H1 (cell line): ENCODE measurements around the gene YEATS2. TPM values are rescaled to one million over a fixed set of nuclear protein-coding genes. Genes with fewer than 3 reads are reported as not detected.

Experiments
- CTCF ChIA-PET: fragments of 300-600 bp; sonication (Branson Sonifier 250); formaldehyde crosslinking; loops from one replicate; lab custom pipeline; 2021; ENCODE audit not compliant: partially characterized antibody; lab: Charles Lee
- POLR2A ChIA-PET: fragments of 300-600 bp; sonication (Branson Sonifier 250); formaldehyde crosslinking; loops from one replicate; lab custom pipeline; 2021; ENCODE audit warnings: inconsistent platforms; ENCODE audit not compliant: partially characterized antibody; lab: Charles Lee
- DNase-seq, 2 experiments: peaks; one replicate each; pipeline versions ENCODE4 v3.0.0 to v3.0.0-alpha.2; 2010 to 2022; ENCODE audit warnings: low spot score in 2 of 2, low read depth in 1 of 2, mixed read lengths in 1 of 2
- FAIRE-seq: peaks from 2 replicates; lab custom pipeline; 2011; peaks lifted over from hg19 to GRCh38; lab: Jason Lieb, UNC
- H2AFZ ChIP-seq: 2 replicates; pipeline ENCODE4 v1.8.1; 2012; ENCODE audit warnings: low read length, inconsistent platforms
- H2AK5ac ChIP-seq: 2 replicates; pipeline ENCODE4 v1.6.1; 2013; ENCODE audit warnings: low read depth, low read length
- H2BK120ac ChIP-seq: replicated peaks from 2 replicates; pipeline ENCODE3; 2013; ENCODE audit warnings: low read depth, low read length, inconsistent platforms
- H2BK12ac ChIP-seq: 2 replicates; pipeline ENCODE4 v1.6.1; 2013; ENCODE audit warnings: low read depth, low read length
- H2BK15ac ChIP-seq: 2 replicates; pipeline ENCODE4 v1.6.1; 2013; ENCODE audit warnings: low read length
- H2BK20ac ChIP-seq: 2 replicates; pipeline ENCODE4 v1.6.1; 2013; ENCODE audit warnings: low read length
- H2BK5ac ChIP-seq: 2 replicates; pipeline ENCODE4 v1.6.1; 2013; ENCODE audit warnings: low read depth, low read length
- H3K14ac ChIP-seq: 2 replicates; pipeline ENCODE4 v1.6.1; 2013; ENCODE audit warnings: inconsistent platforms; ENCODE audit not compliant: insufficient read length
- H3K18ac ChIP-seq: 2 replicates; pipeline ENCODE4 v1.6.1; 2013; ENCODE audit warnings: low read length; ENCODE audit errors: extremely low read depth
- H3K23ac ChIP-seq: 2 replicates; pipeline ENCODE4 v1.6.1; 2013; ENCODE audit warnings: inconsistent platforms; ENCODE audit not compliant: insufficient read length
- H3K23me2 ChIP-seq: 2 replicates; pipeline ENCODE4 v1.6.1; 2013; ENCODE audit warnings: low read depth, low read length
- H3K27ac ChIP-seq: 2 replicates; pipeline ENCODE4 v1.6.1; 2011; ENCODE audit warnings: low read depth, low read length, inconsistent platforms
- H3K27me3 ChIP-seq, 4 experiments: replicated peaks in 1 of 4; 1 replicate in 1 of 4; 2 replicates in 3 of 4; pipeline versions ENCODE4 v1.6.1 to v1.8.1; 2011 to 2013; ENCODE audit warnings: low read length in 3 of 4, mild to moderate bottlenecking in 3 of 4, inconsistent platforms in 2 of 4, mixed read lengths in 2 of 4, moderate library complexity in 1 of 4; ENCODE audit not compliant: control insufficient read depth in 3 of 4, insufficient read depth in 3 of 4; ENCODE audit errors: extremely low read depth in 1 of 4
- H3K36me3 ChIP-seq, 4 experiments: 2 replicates each; pipeline versions ENCODE4 v1.6.1 to v1.8.1; 2011 to 2013; ENCODE audit warnings: mild to moderate bottlenecking in 4 of 4, low read length in 3 of 4, moderate library complexity in 2 of 4, control low read depth in 1 of 4, inconsistent platforms in 1 of 4; ENCODE audit not compliant: insufficient read depth in 4 of 4, control insufficient read depth in 2 of 4
- H3K4ac ChIP-seq: replicated peaks from 2 replicates; pipeline ENCODE3; 2013; ENCODE audit warnings: low read length, low read depth, mixed read lengths, inconsistent platforms; ENCODE audit not compliant: insufficient read length
- H3K4me1 ChIP-seq, 4 experiments: replicated peaks in 1 of 4; 1 replicate in 1 of 4; 2 replicates in 3 of 4; pipeline versions ENCODE4 v1.6.1 to v1.8.1; 2011 to 2013; ENCODE audit warnings: low read length in 3 of 4, inconsistent platforms in 2 of 4, mixed read lengths in 1 of 4; ENCODE audit not compliant: insufficient read depth in 4 of 4, control insufficient read depth in 3 of 4
- H3K4me2 ChIP-seq, 2 experiments: 2 replicates each; pipeline versions ENCODE4 v1.6.1 to v1.8.1; 2011 to 2013; ENCODE audit warnings: low read depth in 2 of 2, low read length in 2 of 2, control low read depth in 1 of 2, inconsistent platforms in 1 of 2, mild to moderate bottlenecking in 1 of 2; ENCODE audit not compliant: insufficient read depth in 1 of 2
- H3K4me3 ChIP-seq, 4 experiments: fragments of 200-600, 300-600 bp in 1 of 4; sonication (generic), shearing (Covaris generic), sonication (Bioruptor Twin) in 1 of 4; 2 replicates each; pipeline versions ENCODE4 v1.5.1 to v1.8.1; 2011 to 2016; ENCODE audit warnings: low read length in 4 of 4, low read depth in 3 of 4, control low read depth in 2 of 4, inconsistent platforms in 2 of 4, mild to moderate bottlenecking in 2 of 4, mixed read lengths in 1 of 4, moderate library complexity in 1 of 4; ENCODE audit not compliant: insufficient read depth in 2 of 4; ENCODE audit errors: extremely low read depth in 1 of 4
- H3K56ac ChIP-seq: replicated peaks from 2 replicates; pipeline ENCODE3; 2013; ENCODE audit warnings: low read depth, mild to moderate bottlenecking, mixed read lengths, low read length, inconsistent platforms; ENCODE audit not compliant: insufficient read length
- H3K79me1 ChIP-seq: 2 replicates; pipeline ENCODE4 v1.6.1; 2013; ENCODE audit warnings: low read depth, low read length, control low read depth
- H3K79me2 ChIP-seq, 2 experiments: 2 replicates each; pipeline versions ENCODE4 v1.6.1 to v1.8.1; 2012 to 2013; ENCODE audit warnings: low read length in 2 of 2, mild to moderate bottlenecking in 2 of 2, inconsistent platforms in 1 of 2; ENCODE audit not compliant: insufficient read depth in 2 of 2, control insufficient read depth in 1 of 2
- H3K9ac ChIP-seq, 4 experiments: replicated peaks in 1 of 4; 1 replicate in 1 of 4; 2 replicates in 3 of 4; pipeline versions ENCODE4 v1.6.1 to v1.8.1; 2011 to 2013; ENCODE audit warnings: low read depth in 3 of 4, low read length in 3 of 4, control low read depth in 2 of 4, mild to moderate bottlenecking in 2 of 4, moderate library complexity in 2 of 4, inconsistent platforms in 1 of 4; ENCODE audit errors: extremely low read depth in 1 of 4
- H3K9me3 ChIP-seq, 2 experiments: 2 replicates each; pipeline versions ENCODE4 v1.6.1 to v1.8.1; 2012 to 2013; ENCODE audit warnings: mild to moderate bottlenecking in 2 of 2, moderate library complexity in 2 of 2, control low read depth in 1 of 2, inconsistent platforms in 1 of 2, low read depth in 1 of 2, low read length in 1 of 2, mixed read lengths in 1 of 2; ENCODE audit not compliant: insufficient read depth in 2 of 2
- H4K20me1 ChIP-seq, 2 experiments: replicated peaks in 1 of 2; 2 replicates each; pipeline versions ENCODE3 to v1.8.1; 2011 to 2013; ENCODE audit warnings: inconsistent platforms in 2 of 2, low read length in 2 of 2, mild to moderate bottlenecking in 1 of 2; ENCODE audit not compliant: insufficient read depth in 2 of 2, control insufficient read depth in 1 of 2
- H4K5ac ChIP-seq: 2 replicates; pipeline ENCODE4 v1.6.1; 2013; ENCODE audit warnings: low read length, low read depth, mixed read lengths, inconsistent platforms; ENCODE audit not compliant: insufficient read length
- H4K8ac ChIP-seq: 2 replicates; pipeline ENCODE4 v1.8.0; 2013; ENCODE audit warnings: mild to moderate bottlenecking, moderate library complexity, low read length, inconsistent platforms; ENCODE audit not compliant: insufficient read depth; ENCODE audit errors: extremely low read depth
- H4K91ac ChIP-seq: replicated peaks from 2 replicates; pipeline ENCODE3; 2013; ENCODE audit warnings: low read length, mixed read lengths, inconsistent platforms; ENCODE audit not compliant: insufficient read length
- CHD1 ChIP-seq: IDR thresholded peaks from 2 replicates; pipeline ENCODE4 v1.6.1; 2012; ENCODE audit warnings: low read depth, low read length, improper control_type of control experiment
- EGR1 ChIP-seq: IDR thresholded peaks from 2 replicates; pipeline ENCODE4 v1.6.1; 2011; ENCODE audit warnings: low read depth, low read length, borderline replicate concordance
- GABPA ChIP-seq: IDR thresholded peaks from 2 replicates; pipeline ENCODE4 v1.6.1; 2011; ENCODE audit warnings: mild to moderate bottlenecking, low read length, moderate library complexity, borderline replicate concordance; ENCODE audit not compliant: insufficient read depth
- POLR2A ChIP-seq, 2 experiments: IDR thresholded peaks; 1 replicate in 1 of 2; 2 replicates in 1 of 2; pipeline ENCODE4 v1.6.1; 2011; ENCODE audit warnings: low read depth in 2 of 2, low read length in 2 of 2, mild to moderate bottlenecking in 2 of 2; ENCODE audit errors: control extremely low read depth in 1 of 2
- SP4 ChIP-seq: IDR thresholded peaks from 2 replicates; pipeline ENCODE4 v1.6.1; 2012; ENCODE audit warnings: low read length, inconsistent platforms
- TEAD4 ChIP-seq: IDR thresholded peaks from 2 replicates; pipeline ENCODE4 v1.6.1; 2012; ENCODE audit warnings: low read depth, low read length, inconsistent platforms, mixed read lengths
- WGBS, 2 experiments: shearing (Covaris generic) in 1 of 2; methylation state at CpG; one replicate each; pipeline versions ENCODE4 v1.1.6 to v1.1.7; 2013 to 2015; ENCODE audit warnings: low lambda C conversion rate in 2 of 2, mixed read lengths in 2 of 2, inconsistent platforms in 1 of 2, low coverage in 1 of 2, missing lambda C conversion rate in 1 of 2; ENCODE audit not compliant: insufficient replicate concordance in 2 of 2, insufficient coverage in 1 of 2, insufficient read length in 1 of 2; ENCODE audit errors: extremely low coverage in 1 of 2, missing lambda C conversion rate in 1 of 2; 5-methylcytosine and 5-hydroxymethylcytosine counted together
- polyA plus RNA-seq, 7 experiments: library from polyadenylated mRNA; depleted of rRNA in 3 of 7; stranded (reverse) in 5 of 7; unstranded in 2 of 7; fragments of >200 nt in 5 of 7; fragments of 200-250 nt in 2 of 7; gene quantifications; 1 replicate in 5 of 7; 2 replicates in 1 of 7; 4 replicates in 1 of 7; pipeline versions ENCODE4 v1.2.1 to v1.2.3, GENCODE V29; 2011 to 2013; ENCODE audit warnings: missing spikeins in 2 of 7, mixed read lengths in 2 of 7
- total RNA-seq: library from RNA; stranded (reverse); fragmentation: NEBNext Ultra II Directional; extraction: Animal tissue kit (Norgen Biotek cat#: 25700); gene quantifications from 2 replicates; pipeline ENCODE4 v1.2.1, GENCODE V29; 2021

Gene YEATS2
- total and polyA plus RNA-seq, 2 of the 8 experiments (the other 6 are each of a cell fraction or from before 2014, with no cell fraction given): 35.3 to 53.7 TPM

DNA sequence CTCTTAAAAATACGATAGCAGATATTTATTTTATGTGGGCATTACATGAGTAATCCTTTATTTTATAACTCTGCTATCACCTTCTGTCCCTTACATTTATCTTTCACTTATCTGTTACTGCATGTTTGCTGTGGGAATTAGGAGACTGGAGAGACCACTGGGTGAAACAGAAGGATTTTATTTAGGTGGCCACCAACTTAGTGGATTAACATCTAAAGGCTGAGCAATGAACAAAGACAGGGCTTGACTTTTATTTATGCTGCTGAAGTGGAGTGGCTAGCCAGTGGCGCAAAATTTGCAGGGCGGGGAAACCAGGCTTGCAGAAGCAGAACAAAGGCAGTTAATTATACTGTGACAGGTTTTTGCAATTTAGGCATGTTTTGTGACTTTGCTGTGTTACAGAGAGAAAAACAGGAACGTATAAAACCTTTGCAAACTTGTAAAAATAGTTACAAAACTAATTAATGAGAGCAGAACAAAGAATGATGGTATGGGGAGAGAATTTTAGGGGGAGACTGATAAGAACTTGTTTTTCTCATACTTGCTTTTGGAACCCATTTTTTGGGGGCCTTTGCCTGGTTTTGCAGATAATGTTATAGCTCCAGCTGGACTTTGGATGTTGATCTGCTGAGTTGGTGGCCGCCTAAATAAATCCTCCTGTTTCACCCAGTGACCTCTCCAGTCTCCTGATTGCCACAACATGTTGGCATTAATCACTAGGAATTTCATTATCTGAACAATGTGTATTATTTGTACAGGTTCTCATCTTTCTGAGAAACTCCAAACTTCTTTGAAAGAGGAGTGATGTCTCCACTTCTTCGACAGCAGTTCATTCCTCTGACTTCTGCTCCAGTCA lies 44.2 kb upstream of the YEATS2 start:
- FAIRE-seq (no peak), DNase-seq (peak in 1 of 2 experiments; percentile 53)
- Histone ChIP-seq H2BK5ac (no peak overlapping the region), H2BK120ac (no peak overlapping the region), H2AK5ac (no peak overlapping the region), H3K36me3 (peaks cover 4 to 44% (median 23%) of the 10 kb centered on the region in 4 experiments), H4K91ac (no peak overlapping the region), H3K4me3 (no peak overlapping the region), H2BK20ac (no peak overlapping the region), H4K5ac (no peak overlapping the region), H3K56ac (no peak overlapping the region), H3K18ac (no peak overlapping the region), H3K27ac (no peak overlapping the region), H4K20me1 (no peaks in the 10 kb centered on the region), H3K27me3 (no peaks in the 10 kb centered on the region), H3K9me3 (peaks cover 29 to 34% of the 10 kb centered on the region in 2 experiments), H2AFZ (no peak overlapping the region), H3K4me2 (no peak overlapping the region), H3K79me1 (no peaks in the 10 kb centered on the region), H3K23ac (no peak overlapping the region), H3K79me2 (peaks cover 0 to 9% of the 10 kb centered on the region in 2 experiments; a peak in 1 of 4 replicates), H2BK12ac (no peak overlapping the region), H3K23me2 (no peaks in the 10 kb centered on the region), H3K4me1 (no peaks in the 10 kb centered on the region), H4K8ac (no peak overlapping the region), H3K9ac (no peak overlapping the region), H3K14ac (no peak overlapping the region), H2BK15ac (no peak overlapping the region), H3K4ac (no peak overlapping the region)
- ChIA-PET POLR2A (no interaction called here), CTCF (interaction anchor here (1.8 kb wide), 1 partner anchor 174 kb away, joined by 6 read pairs; no protein-coding TSS in a partner anchor)
- WGBS, 2 experiments: 75% methylated on average over 6 of the region's 6 CpGs; no CpG with 5 or more reads in 1 of the 2 experiments
- TF ChIP-seq EGR1 (0 out of 2 replicates have a peak, but pooled peaks have one; percentile 10), CHD1 (no peak), POLR2A (IDR thresholded peaks at IDR 0.05; ENCODE audit: control extremely low read depth in 1 of 2, low read depth in 2 of 2, low read length in 2 of 2) (no peak), GABPA (no peak), SP4 (no peak), TEAD4 (no peak)
